Epithelial cell of prostate (primary cell): ENCODE measurements around the gene PARD3B.
A peak's percentile ranks its signal among the peaks of the same experiment; 100 is the strongest.

Experiments
- DNase-seq: peaks from one replicate; pipeline ENCODE4 v3.0.0-alpha.2; 2011; ENCODE audit warnings: low read depth, low spot score
- H3K27ac ChIP-seq: fragments of 450-650 bp; 2 replicates; pipeline ENCODE4 v1.5.1; 2017; ENCODE audit warnings: mild to moderate bottlenecking

PARD3B gene

DNA sequence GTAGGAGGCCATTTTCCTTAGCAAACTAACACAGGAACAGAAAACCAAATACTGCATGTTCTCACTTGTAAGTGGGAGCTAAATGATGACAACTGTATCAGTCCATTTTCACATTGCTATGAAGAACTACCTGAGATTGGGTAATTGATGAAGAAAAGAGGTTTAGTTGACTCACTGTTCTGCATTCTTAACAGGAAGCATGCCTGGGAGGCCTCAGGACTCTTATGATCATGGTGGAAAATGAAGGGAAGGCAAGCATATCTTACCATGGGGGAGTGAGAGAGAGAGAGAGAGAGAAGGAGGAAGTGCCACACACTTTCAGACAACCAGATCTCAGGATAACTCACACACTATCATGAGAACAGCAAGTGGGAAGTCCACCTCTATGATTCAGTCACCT lies 105.3 kb downstream of the PARD3B start:
- H3K27ac ChIP-seq = no peak overlapping the region
- no peak for DNase-seq

GRCh38 chr2:204652063-204652462 lies 106.8 kb downstream of the PARD3B start:
- no peak overlapping the region for H3K27ac ChIP-seq
- no peak for DNase-seq

DNA sequence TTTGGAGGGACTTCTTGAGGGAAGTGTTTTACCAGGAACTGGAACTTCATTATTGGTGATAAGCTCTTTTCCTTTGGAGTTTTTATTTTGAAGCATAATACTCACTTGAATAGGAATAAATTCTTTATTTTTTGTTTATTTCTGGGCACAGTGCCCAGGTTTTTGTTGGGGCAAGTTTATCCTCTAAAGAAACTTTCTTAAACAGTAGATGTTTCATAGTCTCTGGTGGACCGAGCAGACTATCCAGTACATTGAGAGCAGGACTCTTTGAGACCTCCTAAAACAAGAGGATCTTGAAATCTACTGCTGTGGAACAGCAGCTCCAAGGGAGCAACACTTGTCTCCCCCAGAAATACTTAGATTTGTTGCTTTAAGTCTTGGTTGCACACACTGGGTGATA lies 109.4 kb downstream of the PARD3B start:
- DNase-seq = no peak
- no peak overlapping the region for H3K27ac ChIP-seq

DNA sequence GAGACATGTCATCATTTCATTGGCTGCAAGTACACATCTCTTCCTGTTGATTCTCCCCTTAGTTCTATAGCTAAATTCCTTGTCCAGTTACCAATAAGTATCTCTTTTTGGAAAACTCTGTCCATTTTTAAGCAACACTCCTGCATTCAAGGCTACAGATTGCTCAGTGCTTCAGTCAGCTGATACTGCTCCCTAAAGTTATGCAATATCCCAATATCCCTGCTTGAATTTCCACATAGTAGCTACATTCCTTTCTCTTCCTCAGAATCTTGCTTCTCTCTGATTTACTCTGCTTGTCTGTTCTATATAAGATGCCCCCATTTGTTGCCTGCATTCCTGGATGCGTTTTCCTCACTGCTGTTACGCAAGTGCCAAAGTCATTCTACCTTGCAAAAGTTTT lies 109.8 kb downstream of the PARD3B start:
- DNase-seq = no peak
- no peak overlapping the region for H3K27ac ChIP-seq

GRCh38 chr2:204655626-204656025 lies 110.4 kb downstream of the PARD3B start:
- no peak for DNase-seq

DNA sequence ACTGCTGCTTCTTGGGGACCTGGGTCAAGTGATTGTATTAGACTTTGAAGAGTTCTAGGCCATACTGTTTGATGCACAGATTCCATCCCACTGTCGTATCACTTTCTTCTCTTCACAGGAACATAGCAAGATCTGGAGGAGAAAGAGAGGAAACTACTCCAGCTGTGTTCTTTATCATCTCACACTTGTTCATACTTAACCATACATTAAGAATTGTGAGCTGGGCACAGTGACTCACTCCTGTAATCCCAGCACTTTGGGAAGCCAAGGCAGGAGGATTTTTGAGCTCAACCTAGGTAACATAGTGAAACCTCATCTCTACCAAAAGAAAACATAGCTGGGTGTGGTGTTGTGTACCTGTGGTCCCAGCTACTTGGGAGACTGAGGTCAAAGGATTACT lies 111.7 kb downstream of the PARD3B start:
- no peak overlapping the region for H3K27ac ChIP-seq

More at GRCh38 chr2:204655626-204656025, 110.4 kb downstream of the PARD3B start:
- H3K27ac ChIP-seq = no peak overlapping the region

DNA sequence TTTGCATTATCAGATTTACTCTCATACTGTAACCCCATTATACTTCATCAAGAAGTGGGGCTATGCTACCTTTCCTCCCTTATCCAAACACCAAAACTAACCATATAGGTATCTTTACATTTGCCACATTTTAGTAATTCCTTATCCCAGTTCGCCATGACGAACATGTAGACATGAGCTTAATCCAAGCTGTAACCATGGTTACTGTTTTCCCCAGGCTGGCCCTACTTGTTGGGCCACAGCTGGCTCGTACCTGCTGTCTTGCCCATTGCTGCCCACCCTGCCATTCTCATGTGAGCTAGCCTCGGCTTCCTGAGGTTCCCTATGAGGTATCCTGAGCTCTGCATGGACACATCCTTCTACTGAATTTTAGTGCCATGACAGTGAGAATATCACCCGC lies 117.7 kb downstream of the PARD3B start:
- DNase-seq = no peak

More for the DNA sequence above, 111.7 kb downstream of the PARD3B start:
- DNase-seq = no peak

DNA sequence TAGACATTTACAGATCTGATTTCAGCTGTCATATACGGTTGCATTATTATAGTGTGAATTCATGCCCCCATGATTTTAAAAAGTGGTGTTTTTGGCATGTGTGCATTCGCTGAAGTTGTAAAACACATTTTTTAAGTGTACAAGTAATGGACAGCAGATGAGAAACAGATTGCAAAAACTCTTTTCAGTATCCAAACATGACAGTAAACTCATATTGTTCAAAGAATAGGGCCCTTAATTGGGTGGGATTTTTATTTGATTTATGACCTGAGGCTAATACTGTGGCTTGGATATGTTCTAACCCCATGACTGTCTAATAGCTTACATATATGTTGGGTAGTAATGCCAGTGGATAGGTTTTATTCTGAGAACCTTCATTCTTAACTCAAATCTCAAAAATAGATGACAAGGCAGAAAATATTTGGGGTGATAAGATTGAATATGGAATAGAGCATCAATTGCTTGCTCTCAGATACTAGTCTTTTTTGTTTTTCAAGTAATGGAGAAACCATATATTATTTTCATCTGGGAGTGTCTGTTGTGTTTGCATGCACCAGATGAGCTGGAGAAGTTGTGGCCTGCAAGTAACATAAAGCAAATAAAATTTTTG lies 118.6 kb downstream of the PARD3B start:
- DNase-seq = no peak
- H3K27ac ChIP-seq = peak overlapping the region; percentile 78

More for the DNA sequence above, 117.7 kb downstream of the PARD3B start:
- H3K27ac ChIP-seq = no peak overlapping the region

- DNase-seq = no peak
- peak overlapping the region; percentile 78 for H3K27ac ChIP-seq
These were observed 119.4 kb downstream of the PARD3B start for GRCh38 chr2:204664708-204665121.

DNA sequence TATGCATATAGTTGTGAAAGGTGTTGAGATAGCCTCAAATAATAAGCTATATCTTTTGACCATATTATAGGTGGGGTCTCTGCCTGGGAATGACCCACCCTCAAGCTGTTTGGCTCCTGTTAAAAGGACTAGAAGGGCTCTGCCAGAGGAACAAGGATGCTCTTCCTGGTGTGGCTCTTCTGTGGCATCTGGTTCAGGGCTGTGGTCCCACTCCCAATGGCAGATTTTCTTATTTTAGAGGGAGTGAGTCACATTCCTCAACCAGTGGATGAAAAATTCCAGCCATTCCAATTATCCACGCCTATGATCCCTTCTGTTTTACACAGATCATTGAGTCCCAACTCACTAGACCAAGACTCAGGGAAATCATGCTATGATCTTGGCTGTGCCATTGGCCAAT lies 119.9 kb downstream of the PARD3B start:
- H3K27ac ChIP-seq = peak overlapping the region; percentile 78
- no peak for DNase-seq

DNA sequence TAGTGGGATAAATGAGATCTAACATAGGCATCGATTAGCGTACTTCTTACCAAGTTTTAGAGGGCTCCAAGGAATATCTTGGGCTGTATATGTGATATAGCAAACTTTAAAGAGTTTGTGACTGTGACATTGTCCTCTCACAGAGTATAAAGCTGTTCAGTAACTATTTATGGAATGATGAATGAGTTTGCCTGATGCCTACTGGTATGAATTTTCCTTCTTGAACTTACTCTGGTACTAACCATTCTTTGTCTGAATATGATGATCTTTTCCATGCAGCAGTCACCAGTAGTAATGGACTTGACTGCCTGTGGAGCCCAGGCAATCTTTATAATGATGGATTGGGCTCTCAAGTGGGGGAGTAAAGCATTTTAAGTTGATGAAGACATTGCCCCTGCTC lies 120.5 kb downstream of the PARD3B start:
- peak overlapping the region; percentile 78 for H3K27ac ChIP-seq

GRCh38 chr2:204667990-204668389 lies 122.7 kb downstream of the PARD3B start:
- no peak for DNase-seq
- no peak overlapping the region for H3K27ac ChIP-seq

More for the DNA sequence above, 120.5 kb downstream of the PARD3B start:
- no peak for DNase-seq

GRCh38 chr2:204669382-204669781 lies 124.1 kb downstream of the PARD3B start:
- no peak for DNase-seq
- H3K27ac ChIP-seq = peak overlapping the region; percentile 4

GRCh38 chr2:204670124-204670523 lies 124.8 kb downstream of the PARD3B start:
- DNase-seq = no peak
- H3K27ac ChIP-seq = no peak overlapping the region

DNA sequence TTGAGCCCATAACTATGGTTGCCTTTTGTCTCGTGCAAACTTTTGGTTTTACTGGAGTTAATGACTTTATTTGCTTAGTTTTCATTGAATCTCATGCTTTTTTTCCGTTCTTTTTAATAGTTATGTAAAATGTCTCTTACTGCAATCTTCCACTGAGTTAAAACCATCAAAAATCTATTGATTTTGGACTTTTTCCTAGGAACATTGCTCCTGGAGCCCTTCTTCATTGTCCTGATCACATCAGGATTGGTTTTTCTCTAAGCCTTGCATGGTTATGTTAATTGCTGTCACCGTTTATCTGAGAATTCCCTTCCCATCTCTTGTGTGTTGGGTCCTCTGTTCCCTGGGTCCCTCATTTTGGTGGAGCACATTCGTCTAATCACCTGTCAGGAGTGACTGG lies 125.5 kb downstream of the PARD3B start:
- no peak overlapping the region for H3K27ac ChIP-seq
- DNase-seq = no peak

- no peak overlapping the region for H3K27ac ChIP-seq
- no peak for DNase-seq
These were observed 127.5 kb downstream of the PARD3B start for GRCh38 chr2:204672772-204673171.

DNA sequence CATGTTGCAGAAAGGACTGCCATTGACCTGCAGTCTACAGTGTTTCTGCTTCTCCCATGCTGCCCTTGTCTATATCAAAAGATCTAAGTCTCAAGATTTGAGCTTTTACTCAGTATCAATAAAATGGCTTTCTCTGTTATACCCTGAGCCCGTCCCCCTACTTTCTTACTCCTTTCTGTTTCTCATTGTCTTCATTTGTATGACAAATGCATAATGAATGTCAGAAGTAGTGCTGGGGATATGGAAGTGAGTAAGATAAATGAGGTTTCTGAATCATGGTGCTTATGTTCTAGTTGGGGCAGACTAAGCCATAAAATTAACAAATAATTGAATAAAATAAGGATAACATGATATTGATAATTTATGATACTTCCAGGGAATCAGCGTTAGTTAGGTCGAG lies 128.6 kb downstream of the PARD3B start:
- DNase-seq = no peak
- peak overlapping the region; percentile 36 for H3K27ac ChIP-seq

GRCh38 chr2:204678031-204678430 lies 132.8 kb downstream of the PARD3B start:
- H3K27ac ChIP-seq = no peak overlapping the region
- DNase-seq = no peak

DNA sequence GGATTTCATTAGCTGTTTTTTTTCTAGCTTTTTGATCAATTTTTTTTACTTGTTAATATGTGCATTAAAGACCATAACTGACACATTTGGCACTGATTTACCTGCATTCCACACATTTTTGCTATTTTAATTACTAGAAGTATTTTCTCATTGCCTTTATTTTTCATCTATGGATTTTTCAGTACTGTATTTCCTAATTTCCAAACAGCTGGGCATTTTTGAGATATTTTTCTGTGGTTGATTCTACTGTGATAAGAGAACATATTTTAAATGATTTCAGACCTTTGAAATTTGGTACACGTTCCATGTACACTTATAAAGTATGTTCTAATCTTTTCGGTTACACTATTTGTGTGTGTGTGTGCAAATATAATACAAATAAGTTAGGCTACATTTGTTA lies 135.3 kb downstream of the PARD3B start:
- DNase-seq = no peak

GRCh38 chr2:204681412-204681811 lies 136.1 kb downstream of the PARD3B start:
- no peak overlapping the region for H3K27ac ChIP-seq
- DNase-seq = no peak

More for the DNA sequence above, 135.3 kb downstream of the PARD3B start:
- no peak overlapping the region for H3K27ac ChIP-seq

GRCh38 chr2:204683384-204683783 lies 138.1 kb downstream of the PARD3B start:
- no peak for DNase-seq
- no peak overlapping the region for H3K27ac ChIP-seq

DNA sequence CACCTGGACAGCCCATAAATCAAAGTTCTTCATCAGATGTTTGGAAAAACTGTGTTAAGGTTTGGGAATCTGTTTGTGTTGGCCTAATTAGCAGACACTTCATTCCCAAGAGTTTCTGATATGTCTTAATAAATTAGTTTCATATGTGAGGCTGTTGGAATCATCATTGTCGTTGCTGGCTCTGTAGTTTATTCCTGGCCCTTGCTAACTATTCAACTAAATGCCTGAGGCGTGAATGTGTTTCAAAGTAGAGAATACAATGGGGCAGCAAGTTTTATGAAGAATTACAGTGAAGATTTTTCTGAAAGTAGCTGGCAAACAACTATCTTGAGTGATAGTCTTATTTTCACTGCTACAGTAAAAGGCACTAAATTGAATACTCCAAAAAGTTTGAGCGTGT lies 141.1 kb downstream of the PARD3B start:
- DNase-seq = no peak

More for the DNA sequence above, 141.1 kb downstream of the PARD3B start:
- H3K27ac ChIP-seq = no peak overlapping the region
